Fibroblast of lung (primary cell): ENCODE measurements around the gene CIZ1. TPM values are rescaled to one million over a fixed set of nuclear protein-coding genes. Genes with fewer than 3 reads are reported as not detected.

Experiments used
- DNase-seq, 2 donors: peaks; one replicate each; pipeline versions ENCODE4 v3.0.0 to v3.0.0-alpha.2; 2010; ENCODE audit warnings: low read depth in 2 of 2
- H2AFZ ChIP-seq: 2 replicates; pipeline ENCODE4 v1.5.1; 2012; ENCODE audit warnings: low read length, control low read depth, inconsistent platforms
- H3K27ac ChIP-seq: 2 replicates; pipeline ENCODE4 v1.5.1; 2011; ENCODE audit warnings: low read length, control low read depth; ENCODE audit not compliant: insufficient read depth
- H3K27me3 ChIP-seq: 2 replicates; pipeline ENCODE4 v1.5.1; 2011; ENCODE audit warnings: mild to moderate bottlenecking, low read length; ENCODE audit not compliant: control insufficient read depth, insufficient read depth
- H3K36me3 ChIP-seq: 2 replicates; pipeline ENCODE4 v1.5.1; 2011; ENCODE audit warnings: low read length; ENCODE audit not compliant: control insufficient read depth, insufficient read depth
- H3K4me1 ChIP-seq: 2 replicates; pipeline ENCODE4 v1.5.1; 2011; ENCODE audit warnings: low read length; ENCODE audit not compliant: control insufficient read depth, insufficient read depth; ENCODE audit errors: extremely low read depth
- H3K4me2 ChIP-seq: 2 replicates; pipeline ENCODE4 v1.5.1; 2011; ENCODE audit warnings: low read length, control low read depth; ENCODE audit not compliant: insufficient read depth; ENCODE audit errors: extremely low read depth
- H3K4me3 ChIP-seq, 4 experiments: fragments of 200-600 bp in 1 of 4; sonication (generic) in 1 of 4; replicated peaks in 1 of 4; 2 replicates each; pipeline ENCODE4 v1.5.1; 2011 to 2016; ENCODE audit warnings: low read length in 4 of 4, low read depth in 3 of 4, mild to moderate bottlenecking in 3 of 4, control low read depth in 2 of 4, inconsistent platforms in 1 of 4, mixed read lengths in 1 of 4; ENCODE audit not compliant: insufficient read depth in 1 of 4; ENCODE audit errors: control extremely low read depth in 1 of 4
- H3K79me2 ChIP-seq: 2 replicates; pipeline ENCODE4 v1.5.1; 2012; ENCODE audit warnings: mild to moderate bottlenecking, low read length, inconsistent platforms; ENCODE audit not compliant: control insufficient read depth, insufficient read depth
- H3K9ac ChIP-seq: 2 replicates; pipeline ENCODE4 v1.5.1; 2011; ENCODE audit warnings: mild to moderate bottlenecking, low read length, control low read depth; ENCODE audit not compliant: insufficient read depth
- H3K9me3 ChIP-seq: 2 replicates; pipeline ENCODE4 v1.5.1; 2012; ENCODE audit warnings: low read depth, low read length; ENCODE audit not compliant: control insufficient read depth, insufficient read depth
- H4K20me1 ChIP-seq: 2 replicates; pipeline ENCODE4 v1.5.1; 2011; ENCODE audit warnings: low read length; ENCODE audit not compliant: control insufficient read depth, insufficient read depth; ENCODE audit errors: extremely low read depth
- EZH2 ChIP-seq: IDR thresholded peaks from 2 replicates; pipeline ENCODE4 v1.5.1; 2012; ENCODE audit warnings: low read length, control low read depth, mild to moderate bottlenecking; ENCODE audit errors: missing control alignments
- polyA plus RNA-seq, 2 donors: library from polyadenylated mRNA; depleted of rRNA in 1 of 2; stranded (reverse) in 1 of 2; unstranded in 1 of 2; fragments of >200 nt; gene quantifications; 2 replicates each; pipeline ENCODE4 v1.2.1, GENCODE V29; 2011 to 2012; ENCODE audit warnings: missing spikeins in 1 of 2
- total RNA-seq: library from RNA; depleted of rRNA; stranded (reverse); fragments of >200 nt; gene quantifications from 2 replicates; pipeline ENCODE4 v1.2.1, GENCODE V29; 2014
- TF ChIP-seq, protein P1 (sequence below), 2 donors: IDR thresholded peaks in 1 of 2; conservative IDR thresholded peaks in 1 of 2; 1 replicate in 1 of 2; 2 replicates in 1 of 2; pipeline ENCODE4 v1.5.1; 2011 to 2012; ENCODE audit warnings: low read length in 2 of 2, control low read depth in 1 of 2, inconsistent platforms in 1 of 2, low read depth in 1 of 2, mild to moderate bottlenecking in 1 of 2

CIZ1 gene
- total and polyA plus RNA-seq, 2 donors (not counting 1 experiment from before 2014, with no cell fraction given) = 26.1 to 27.2 TPM

GRCh38 chr9:128226412-128226801, 35.0 kb upstream of the CIZ1 start:
- no peaks in the 10 kb centered on the region for H3K4me1 ChIP-seq
- no peak for TF ChIP-seq EZH2
- TF ChIP-seq, protein P1, sequence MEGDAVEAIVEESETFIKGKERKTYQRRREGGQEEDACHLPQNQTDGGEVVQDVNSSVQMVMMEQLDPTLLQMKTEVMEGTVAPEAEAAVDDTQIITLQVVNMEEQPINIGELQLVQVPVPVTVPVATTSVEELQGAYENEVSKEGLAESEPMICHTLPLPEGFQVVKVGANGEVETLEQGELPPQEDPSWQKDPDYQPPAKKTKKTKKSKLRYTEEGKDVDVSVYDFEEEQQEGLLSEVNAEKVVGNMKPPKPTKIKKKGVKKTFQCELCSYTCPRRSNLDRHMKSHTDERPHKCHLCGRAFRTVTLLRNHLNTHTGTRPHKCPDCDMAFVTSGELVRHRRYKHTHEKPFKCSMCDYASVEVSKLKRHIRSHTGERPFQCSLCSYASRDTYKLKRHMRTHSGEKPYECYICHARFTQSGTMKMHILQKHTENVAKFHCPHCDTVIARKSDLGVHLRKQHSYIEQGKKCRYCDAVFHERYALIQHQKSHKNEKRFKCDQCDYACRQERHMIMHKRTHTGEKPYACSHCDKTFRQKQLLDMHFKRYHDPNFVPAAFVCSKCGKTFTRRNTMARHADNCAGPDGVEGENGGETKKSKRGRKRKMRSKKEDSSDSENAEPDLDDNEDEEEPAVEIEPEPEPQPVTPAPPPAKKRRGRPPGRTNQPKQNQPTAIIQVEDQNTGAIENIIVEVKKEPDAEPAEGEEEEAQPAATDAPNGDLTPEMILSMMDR (conservative IDR thresholded peaks at IDR 0.05 in 1 of 2, IDR thresholded peaks at IDR 0.05 in 1 of 2; ENCODE audit: low read depth in 1 of 2, low read length in 2 of 2) = no peak
- no peak overlapping the region for H3K4me3 ChIP-seq
- H4K20me1 ChIP-seq = no peaks in the 10 kb centered on the region
- H3K9me3 ChIP-seq = no peaks in the 10 kb centered on the region
- DNase-seq = no peak
- no peak overlapping the region for H3K9ac ChIP-seq
- H3K36me3 ChIP-seq = no peaks in the 10 kb centered on the region
- no peak overlapping the region for H3K27ac ChIP-seq
- H3K27me3 ChIP-seq = no peaks in the 10 kb centered on the region
- H3K4me2 ChIP-seq = no peak overlapping the region
- H2AFZ ChIP-seq = no peak overlapping the region
- H3K79me2 ChIP-seq = no peaks in the 10 kb centered on the region

- no peaks in the 10 kb centered on the region for H3K4me1 ChIP-seq
- H3K36me3 ChIP-seq = no peaks in the 10 kb centered on the region
- H3K27me3 ChIP-seq = no peaks in the 10 kb centered on the region
- H4K20me1 ChIP-seq = no peaks in the 10 kb centered on the region
- no peak overlapping the region for H3K4me3 ChIP-seq
- H3K9me3 ChIP-seq = no peaks in the 10 kb centered on the region
- H3K79me2 ChIP-seq = no peaks in the 10 kb centered on the region
- H3K9ac ChIP-seq = no peak overlapping the region
- no peak overlapping the region for H2AFZ ChIP-seq
- DNase-seq = no peak
- no peak overlapping the region for H3K4me2 ChIP-seq
- H3K27ac ChIP-seq = no peak overlapping the region
- no peak for TF ChIP-seq EZH2
- TF ChIP-seq, protein P1 (conservative IDR thresholded peaks at IDR 0.05 in 1 of 2, IDR thresholded peaks at IDR 0.05 in 1 of 2; ENCODE audit: low read depth in 1 of 2, low read length in 2 of 2) = no peak
These were observed 34.5 kb upstream of the CIZ1 start for GRCh38 chr9:128225770-128226411.

DNA sequence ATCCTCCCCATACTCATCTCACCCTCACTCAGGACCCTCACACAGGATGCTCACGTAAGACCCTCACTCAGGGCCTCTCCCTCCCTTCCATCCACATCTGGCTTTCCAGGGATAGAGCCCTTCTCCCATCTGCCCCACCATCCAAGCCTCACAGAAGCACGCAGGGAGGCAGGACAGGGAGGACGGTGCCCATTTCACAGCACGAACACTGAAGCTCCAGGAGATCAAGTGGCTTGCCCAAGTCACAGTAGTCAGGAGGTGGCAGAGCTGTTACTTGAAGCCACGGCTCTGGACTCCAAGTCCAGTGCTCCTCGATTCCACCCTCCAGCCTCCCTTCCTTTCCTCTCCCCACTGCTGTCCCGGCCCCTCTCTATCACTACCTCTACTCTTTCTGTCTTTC, 33.5 kb upstream of the CIZ1 start:
- no peak overlapping the region for H2AFZ ChIP-seq
- H3K27ac ChIP-seq = no peak overlapping the region
- H3K79me2 ChIP-seq = no peaks in the 10 kb centered on the region
- DNase-seq = no peak
- H3K9me3 ChIP-seq = no peaks in the 10 kb centered on the region
- no peak overlapping the region for H3K4me2 ChIP-seq
- TF ChIP-seq EZH2 = no peak
- TF ChIP-seq, protein P1 (conservative IDR thresholded peaks at IDR 0.05 in 1 of 2, IDR thresholded peaks at IDR 0.05 in 1 of 2; ENCODE audit: low read depth in 1 of 2, low read length in 2 of 2) = no peak
- no peak overlapping the region for H3K9ac ChIP-seq
- H3K4me3 ChIP-seq = no peak overlapping the region
- H3K27me3 ChIP-seq = no peaks in the 10 kb centered on the region
- no peaks in the 10 kb centered on the region for H3K4me1 ChIP-seq
- H4K20me1 ChIP-seq = no peaks in the 10 kb centered on the region
- H3K36me3 ChIP-seq = no peaks in the 10 kb centered on the region
